ENCODE results near the gene MYOM1. TPM values are rescaled to one million over a fixed set of nuclear protein-coding genes. Genes with fewer than 3 reads are reported as not detected.

MYOM1 gene
- total and polyA plus RNA-seq, 9 donors, result 265 to 771 (median 603) TPM

DNA sequence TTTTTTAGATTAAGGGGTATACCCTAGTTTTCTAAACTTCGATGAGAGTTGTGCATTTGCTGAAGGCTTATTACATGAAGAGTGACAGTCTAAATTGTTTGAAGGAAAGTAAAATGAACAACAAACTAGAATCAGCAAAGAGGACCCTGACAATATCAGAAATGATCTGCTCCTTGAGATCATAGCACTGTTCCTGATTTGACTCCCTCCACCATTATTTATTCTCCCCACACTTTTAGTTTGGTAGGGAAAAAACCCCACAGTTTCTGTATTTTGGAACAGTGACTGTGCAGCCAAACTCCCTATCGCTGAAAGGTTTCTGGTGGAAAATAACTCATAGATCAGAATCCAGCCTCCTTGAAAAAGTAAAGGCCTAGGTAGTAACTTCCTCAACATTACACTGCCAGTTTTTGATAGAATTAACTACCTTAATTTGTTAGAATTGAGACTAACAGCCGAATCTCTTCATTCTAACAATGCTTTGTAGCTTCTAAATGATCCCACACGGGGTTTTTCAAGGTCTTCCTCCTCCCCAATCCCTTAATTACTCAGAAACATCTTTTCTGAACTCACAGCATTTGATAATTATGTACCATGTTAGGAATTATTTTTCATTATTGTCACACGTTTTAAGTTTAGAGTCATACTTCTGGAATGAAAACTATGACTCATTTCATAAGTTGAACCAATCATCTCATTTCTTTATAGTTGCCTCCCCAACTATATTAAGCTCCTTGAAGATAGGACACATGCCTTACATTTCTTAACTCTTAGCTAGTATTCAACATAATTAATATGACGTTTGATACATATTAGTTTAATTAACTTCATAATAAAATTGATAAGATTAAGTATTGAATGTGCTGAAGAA, 30.7 kb upstream of the MYOM1 start:
- H3K27me3 ChIP-seq (ENCODE audit: control insufficient read depth, insufficient read depth, low read length), result no peaks in the 10 kb centered on the region
- WGBS (ENCODE audit: insufficient coverage), result no CpG with 5 or more reads among the region's 6 CpGs

DNA sequence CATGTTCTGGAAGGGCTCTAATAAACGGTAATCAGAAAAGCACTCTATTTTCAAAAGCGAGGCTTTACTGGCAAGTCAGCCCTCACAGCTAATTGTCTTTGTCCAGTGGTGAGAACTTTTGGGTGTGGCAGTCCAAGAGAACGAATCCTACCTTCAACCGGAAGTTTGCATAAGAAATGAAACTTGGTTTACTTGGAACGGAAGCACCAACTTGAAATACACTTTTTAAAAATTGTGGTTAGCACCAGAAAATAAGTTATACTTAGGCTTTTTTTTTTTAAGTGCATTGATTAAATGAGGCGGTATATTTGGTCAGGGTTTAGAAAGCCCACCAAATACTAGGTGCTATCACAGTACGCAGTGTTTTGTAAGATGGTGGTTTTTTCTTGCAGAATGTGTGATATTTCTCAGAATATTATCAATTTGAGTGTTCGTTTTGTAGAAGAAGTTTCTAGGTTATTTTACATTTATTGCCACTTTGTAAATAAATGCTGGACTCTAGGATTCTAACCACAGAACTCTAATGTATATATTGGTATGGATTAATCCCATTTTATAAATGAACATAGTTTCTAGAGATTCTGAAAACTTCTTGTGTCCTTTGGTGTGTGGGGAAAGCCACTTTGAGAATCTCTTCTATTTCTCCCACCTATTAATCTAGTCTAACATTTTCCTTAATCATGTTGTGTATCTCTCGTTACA, 29.0 kb upstream of the MYOM1 start:
- peak overlapping the region; percentile 100 for H3K27ac ChIP-seq (ENCODE audit: low read length)
- peaks cover 13% of the 10 kb centered on the region for H3K4me1 ChIP-seq (ENCODE audit: control insufficient read depth, insufficient read depth, low read length)
- peak overlapping the region; percentile 99 for H3K4me3 ChIP-seq (ENCODE audit: low read length)
- no peaks in the 10 kb centered on the region for H3K27me3 ChIP-seq (ENCODE audit: control insufficient read depth, insufficient read depth, low read length)
- WGBS (ENCODE audit: insufficient coverage), result 40% methylated on average over 2 of the region's 9 CpGs
- peaks cover 16% of the 10 kb centered on the region for H3K36me3 ChIP-seq (ENCODE audit: control insufficient read depth, insufficient read depth, low read length)
- DNase-seq, result peak; percentile 75
- no peaks in the 10 kb centered on the region for H3K9me3 ChIP-seq (replicated peaks; ENCODE audit: control insufficient read depth, low read depth, low read length)

More for the DNA sequence above, 30.7 kb upstream of the MYOM1 start:
- DNase-seq, result no peak
- Histone ChIP-seq H3K36me3 (ENCODE audit: control insufficient read depth, insufficient read depth, low read length) (peaks cover 29% of the 10 kb centered on the region), H3K9me3 (replicated peaks; ENCODE audit: control insufficient read depth, low read depth, low read length) (no peaks in the 10 kb centered on the region), H3K4me1 (ENCODE audit: control insufficient read depth, insufficient read depth, low read length) (peaks cover 15% of the 10 kb centered on the region), H3K4me3 (ENCODE audit: low read length) (no peak overlapping the region), H3K27ac (ENCODE audit: low read length) (peak overlapping the region; percentile 71)

- H3K27ac ChIP-seq (ENCODE audit: low read length), result peak overlapping the region; percentile 100
- H3K36me3 ChIP-seq (ENCODE audit: control insufficient read depth, insufficient read depth, low read length), result peaks cover 11% of the 10 kb centered on the region
- H3K27me3 ChIP-seq (ENCODE audit: control insufficient read depth, insufficient read depth, low read length), result no peaks in the 10 kb centered on the region
- H3K9me3 ChIP-seq (replicated peaks; ENCODE audit: control insufficient read depth, low read depth, low read length), result no peaks in the 10 kb centered on the region
- peak; percentile 93 for DNase-seq
- H3K4me1 ChIP-seq (ENCODE audit: control insufficient read depth, insufficient read depth, low read length), result peaks cover 13% of the 10 kb centered on the region
- under 1% methylated on average over 19 of the region's 22 CpGs for WGBS (ENCODE audit: insufficient coverage)
- peak overlapping the region; percentile 99 for H3K4me3 ChIP-seq (ENCODE audit: low read length)
Observed at GRCh38 chr18:3248062-3248657, 28.4 kb upstream of the MYOM1 start.

DNA sequence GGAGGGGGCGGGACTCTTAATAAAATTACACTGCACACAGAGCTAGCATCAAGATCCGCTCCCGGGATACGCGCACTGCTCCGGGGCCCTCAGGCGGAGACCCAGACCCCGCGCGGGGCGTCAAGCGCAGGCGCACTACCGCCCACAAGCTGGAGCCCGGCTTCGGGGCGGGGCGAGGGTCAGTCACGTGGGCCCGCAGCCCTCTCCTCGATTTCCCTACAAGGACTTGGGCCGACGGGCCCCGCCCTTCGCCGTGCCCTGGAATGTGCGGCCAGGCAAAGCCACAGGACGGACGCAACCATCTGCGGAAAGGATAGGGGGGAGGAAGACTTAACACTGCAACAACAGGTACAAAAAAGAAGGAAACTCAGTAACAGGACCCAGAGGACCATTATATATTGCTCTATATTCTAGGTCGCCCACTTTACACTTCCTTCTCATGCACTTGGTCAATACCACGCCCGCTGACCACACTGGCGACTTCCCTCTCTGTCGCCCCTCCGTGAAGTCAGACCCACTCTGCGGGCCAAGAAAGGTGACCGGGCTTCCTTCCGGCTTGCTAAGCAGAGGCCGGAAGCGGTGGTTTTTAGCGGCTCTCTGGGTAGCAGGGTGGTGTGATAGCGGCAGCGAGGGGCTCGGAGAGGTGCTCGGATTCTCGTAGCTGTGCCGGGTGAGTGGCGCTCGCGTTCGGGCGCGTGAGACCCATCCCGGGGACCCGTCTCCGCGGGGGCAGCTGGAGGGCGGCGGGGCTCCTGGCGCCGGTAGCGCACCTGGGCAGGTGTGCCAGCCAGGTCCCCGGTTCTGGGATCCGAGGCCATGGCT, 27.7 kb upstream of the MYOM1 start, which contains the start of gene MYL12A:
Gene MYL12A, plus strand, starts transcription at position 562 of the 822 bp plus-strand sequence. CDS start 5,447 bp downstream, outside the sequence.
- peak within 1 kb of the TSS; percentile 99 for H3K4me3 ChIP-seq (ENCODE audit: low read length)
- H3K4me1 ChIP-seq (ENCODE audit: control insufficient read depth, insufficient read depth, low read length), result peaks cover 13% of the 10 kb centered on the region
- WGBS (ENCODE audit: insufficient coverage), result under 1% methylated on average over 58 of the region's 65 CpGs
- peak within 1 kb of the TSS; percentile 100 for H3K27ac ChIP-seq (ENCODE audit: low read length)
- peak; percentile 99 for DNase-seq
- H3K27me3 ChIP-seq (ENCODE audit: control insufficient read depth, insufficient read depth, low read length), result no peaks in the 10 kb centered on the region
- no peaks in the 10 kb centered on the region for H3K9me3 ChIP-seq (replicated peaks; ENCODE audit: control insufficient read depth, low read depth, low read length)
- peaks cover 10% of the 10 kb centered on the region for H3K36me3 ChIP-seq (ENCODE audit: control insufficient read depth, insufficient read depth, low read length)

GRCh38 chr18:3246635-3247239, 27.0 kb upstream of the MYOM1 start:
- Histone ChIP-seq H3K4me3 (ENCODE audit: low read length) (peak overlapping the region; percentile 99), H3K27me3 (ENCODE audit: control insufficient read depth, insufficient read depth, low read length) (no peaks in the 10 kb centered on the region), H3K4me1 (ENCODE audit: control insufficient read depth, insufficient read depth, low read length) (peaks cover 13% of the 10 kb centered on the region), H3K9me3 (replicated peaks; ENCODE audit: control insufficient read depth, low read depth, low read length) (no peaks in the 10 kb centered on the region), H3K27ac (ENCODE audit: low read length) (peak overlapping the region; percentile 100), H3K36me3 (ENCODE audit: control insufficient read depth, insufficient read depth, low read length) (peaks cover 10% of the 10 kb centered on the region)
- DNase-seq, result peak; percentile 71
- 20% methylated on average over 15 of the region's 23 CpGs for WGBS (ENCODE audit: insufficient coverage)

- H3K9me3 ChIP-seq (replicated peaks; ENCODE audit: control insufficient read depth, low read depth, low read length), result peaks cover 2% of the 10 kb centered on the region
- peaks cover 13% of the 10 kb centered on the region for H3K4me1 ChIP-seq (ENCODE audit: control insufficient read depth, insufficient read depth, low read length)
- H3K4me3 ChIP-seq (ENCODE audit: low read length), result peak overlapping the region; percentile 99
- H3K27me3 ChIP-seq (ENCODE audit: control insufficient read depth, insufficient read depth, low read length), result no peaks in the 10 kb centered on the region
- H3K36me3 ChIP-seq (ENCODE audit: control insufficient read depth, insufficient read depth, low read length), result peaks cover 10% of the 10 kb centered on the region
- 7% methylated on average over 13 of the region's 29 CpGs for WGBS (ENCODE audit: insufficient coverage)
- DNase-seq, result peak; percentile 96
- H3K27ac ChIP-seq (ENCODE audit: low read length), result peak overlapping the region; percentile 100
Observed at GRCh38 chr18:3245853-3246634, 26.3 kb upstream of the MYOM1 start.

- 71% methylated on average over 1 of the region's 1 CpG for WGBS (ENCODE audit: insufficient coverage)
- Histone ChIP-seq H3K27ac (ENCODE audit: low read length) (no peak overlapping the region), H3K4me3 (ENCODE audit: low read length) (peak overlapping the region; percentile 99)
Observed at GRCh38 chr18:3245185-3245564, 25.4 kb upstream of the MYOM1 start.

GRCh38 chr18:3238742-3239141, 19.0 kb upstream of the MYOM1 start:
- WGBS (ENCODE audit: insufficient coverage), result 100% methylated on average over 1 of the region's 2 CpGs
- Histone ChIP-seq H3K9me3 (replicated peaks; ENCODE audit: control insufficient read depth, low read depth, low read length) (peaks cover 2% of the 10 kb centered on the region), H3K36me3 (ENCODE audit: control insufficient read depth, insufficient read depth, low read length) (no peaks in the 10 kb centered on the region), H3K27ac (ENCODE audit: low read length) (no peak overlapping the region), H3K27me3 (ENCODE audit: control insufficient read depth, insufficient read depth, low read length) (no peaks in the 10 kb centered on the region), H3K4me1 (ENCODE audit: control insufficient read depth, insufficient read depth, low read length) (no peaks in the 10 kb centered on the region), H3K4me3 (ENCODE audit: low read length) (no peak overlapping the region)
- no peak for DNase-seq

More at GRCh38 chr18:3245185-3245564, 25.4 kb upstream of the MYOM1 start:
- Histone ChIP-seq H3K9me3 (replicated peaks; ENCODE audit: control insufficient read depth, low read depth, low read length) (peaks cover 2% of the 10 kb centered on the region), H3K36me3 (ENCODE audit: control insufficient read depth, insufficient read depth, low read length) (peaks cover 7% of the 10 kb centered on the region), H3K4me1 (ENCODE audit: control insufficient read depth, insufficient read depth, low read length) (peaks cover 13% of the 10 kb centered on the region), H3K27me3 (ENCODE audit: control insufficient read depth, insufficient read depth, low read length) (no peaks in the 10 kb centered on the region)
- no peak for DNase-seq

DNA sequence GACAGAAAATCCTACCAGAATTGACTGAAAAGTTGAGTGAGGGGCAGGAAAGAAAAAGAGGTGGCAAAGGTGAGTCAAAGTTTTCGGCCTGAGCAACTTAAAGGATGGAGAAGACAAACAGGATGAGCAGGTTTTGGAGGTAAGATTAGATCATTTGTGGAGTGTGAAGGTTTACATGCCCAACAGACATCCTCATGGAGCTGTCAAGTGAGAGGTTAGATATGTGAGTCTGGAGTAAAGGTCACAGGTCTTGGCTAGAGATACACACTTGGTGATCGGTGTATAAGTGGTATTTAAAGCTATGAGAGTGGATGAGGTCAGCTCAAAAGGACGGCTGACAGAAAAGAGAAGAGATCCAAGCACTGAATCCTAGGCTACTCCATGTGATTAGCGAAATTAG, 16.7 kb upstream of the MYOM1 start:
- Histone ChIP-seq H3K4me3 (ENCODE audit: low read length) (no peak overlapping the region), H3K27ac (ENCODE audit: low read length) (no peak overlapping the region), H3K4me1 (ENCODE audit: control insufficient read depth, insufficient read depth, low read length) (no peaks in the 10 kb centered on the region), H3K36me3 (ENCODE audit: control insufficient read depth, insufficient read depth, low read length) (no peaks in the 10 kb centered on the region), H3K27me3 (ENCODE audit: control insufficient read depth, insufficient read depth, low read length) (no peaks in the 10 kb centered on the region), H3K9me3 (replicated peaks; ENCODE audit: control insufficient read depth, low read depth, low read length) (peaks cover under 1% of the 10 kb centered on the region)
- no peak for DNase-seq
- 92% methylated on average over 4 of the region's 4 CpGs for WGBS (ENCODE audit: insufficient coverage)
